ENCODE measurements around the gene PBX2. TPM values are rescaled to one million over a fixed set of nuclear protein-coding genes. Genes with fewer than 3 reads are reported as not detected.

Gene PBX2
- total and polyA plus RNA-seq, 10 of the 15 experiments (the other 5 are each of a cell fraction or from before 2014, with no cell fraction given), result 0.84 to 66.5 (median 20.6) TPM

DNA sequence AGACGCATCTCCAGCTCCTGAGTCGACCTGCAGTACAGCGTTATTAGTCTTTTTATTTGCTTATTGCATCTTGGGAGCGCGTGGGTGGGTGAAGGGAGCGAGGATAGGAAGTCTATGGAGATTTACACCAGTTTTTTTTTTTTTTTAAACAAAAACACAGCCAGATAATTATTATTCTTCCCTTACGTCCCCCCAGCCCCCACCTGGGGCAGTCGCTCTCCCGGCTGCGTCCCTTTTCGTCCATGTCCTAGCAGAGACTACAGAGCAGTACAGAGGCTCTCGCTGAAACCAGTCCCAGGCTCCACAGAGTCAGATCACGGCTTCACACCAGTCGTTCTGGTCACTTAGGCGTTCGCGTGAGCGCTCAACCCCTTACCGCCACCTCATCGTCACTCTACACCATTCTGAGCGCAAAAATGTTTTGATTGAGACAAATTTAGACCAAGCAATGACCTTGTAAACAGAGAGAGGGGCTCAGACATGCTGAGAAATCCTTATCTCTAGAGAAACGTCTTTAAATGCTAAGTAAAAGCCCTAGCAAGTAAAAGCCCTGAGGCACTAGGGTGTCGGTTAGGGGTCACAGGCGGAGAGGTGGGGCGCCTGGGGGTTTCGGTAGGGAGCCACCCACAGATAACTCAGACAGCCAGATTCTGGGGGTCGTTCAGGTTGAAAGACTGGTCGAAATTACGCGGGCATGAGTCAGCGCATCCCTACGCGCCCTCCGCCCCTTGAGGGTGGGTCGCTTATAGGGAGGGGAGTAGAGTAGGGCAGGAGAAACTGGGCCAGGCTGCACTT is 37.0 kb downstream of the PBX2 start:
- H3K36me3 ChIP-seq (ENCODE audit: control insufficient read depth in 2 of 2, insufficient read depth in 2 of 2, low read length in 1 of 2), result no peaks in the 10 kb centered on the region; a peak in 2 of 4 replicates
- ChIA-PET SMC1A (ENCODE audit: uncharacterized antibody, unreplicated experiment) (no interaction called here), CTCF (interaction anchor here (1.5 kb wide), 1 partner anchor 34 kb away, joined by 4 read pairs; no protein-coding TSS in a partner anchor), RAD21 (ENCODE audit: unreplicated experiment) (interaction anchor here (1.2 kb wide), 1 partner anchor 38 kb away, joined by 3 read pairs; the partner anchor contains the start of gene PBX2), POLR2A (interaction anchor here (0.6 to 1.0 kb wide), 3 partner anchors 22 to 1332 kb away, joined by 3 to 8 read pairs (median 4); no protein-coding TSS in a partner anchor)
- FAIRE-seq (no peak), ATAC-seq (no peak), DNase-seq (ENCODE audit: low read depth, low spot score) (no peak)
- no peaks in the 10 kb centered on the region; the same call in 2 of the 3 replicates for H3K9me3 ChIP-seq (replicated peaks; ENCODE audit: control insufficient read depth, insufficient read depth, low read length)
- H3K79me2 ChIP-seq (ENCODE audit: control insufficient read depth, insufficient read depth, low read length), result no peaks in the 10 kb centered on the region
- no peak overlapping the region for H2AFZ ChIP-seq (ENCODE audit: control insufficient read depth, low read depth, low read length)
- no TSS peak for BruUV-seq (replicated peaks)
- no peak overlapping the region; the same call in 1 of the 2 replicates for H3K4me2 ChIP-seq (ENCODE audit: control insufficient read depth, insufficient read depth)
- peaks cover 7 to 8% of the 10 kb centered on the region in 2 experiments for H3K27me3 ChIP-seq (replicated peaks in 1 of 2; ENCODE audit: control insufficient read depth in 2 of 2, insufficient read depth in 2 of 2, low read length in 1 of 2)
- intact Hi-C loops (cut with micrococcal nuclease; ENCODE audit: unreplicated experiment), result loop anchor here (10.0 kb wide), 1 partner anchor 108 kb away; no protein-coding TSS in a partner anchor
- 31% methylated on average over 35 of the region's 35 CpGs for WGBS (ENCODE audit: insufficient coverage, insufficient replicate concordance, low lambda C conversion rate, missing lambda C conversion rate)
- H4K20me1 ChIP-seq (ENCODE audit: control insufficient read depth, insufficient read depth), result no peaks in the 10 kb centered on the region
- no peak overlapping the region for H3K4me3 ChIP-seq
- no peak overlapping the region for H3K9ac ChIP-seq (ENCODE audit: control insufficient read depth, insufficient read depth, low read length)
- H3K27ac ChIP-seq (ENCODE audit: control insufficient read depth, insufficient read depth), result no peak overlapping the region
- in situ Hi-C loops (cut with MboI), result no loop called here
- peaks cover 3% of the 10 kb centered on the region; the same call in 1 of the 2 replicates for H3K4me1 ChIP-seq (ENCODE audit: control insufficient read depth, insufficient read depth, low read length)
- TF ChIP-seq TARDBP (IDR thresholded peaks at IDR 0.05; ENCODE audit: borderline replicate concordance) (no peak), YBX1 (IDR thresholded peaks at IDR 0.05) (no peak), BCL11A (IDR thresholded peaks at IDR 0.05; ENCODE audit: low read depth, low read length) (no peak), IRF4 (IDR thresholded peaks at IDR 0.05; ENCODE audit: low read depth, low read length) (no peak), BMI1 (IDR thresholded peaks at IDR 0.05; ENCODE audit: borderline replicate concordance) (no peak), STAT3 (IDR thresholded peaks at IDR 0.05; ENCODE audit: low read depth, low read length) (no peak), SP1 (IDR thresholded peaks at IDR 0.05; ENCODE audit: low read depth, low read length) (no peak), EP300 (IDR thresholded peaks at IDR 0.05; ENCODE audit: borderline replicate concordance in 1 of 2, control insufficient read depth in 1 of 2, low read depth in 2 of 2, low read length in 2 of 2) (no peak), TCF12 (IDR thresholded peaks at IDR 0.05; ENCODE audit: low read depth, low read length) (no peak), NR2F1 (conservative IDR thresholded peaks at IDR 0.05) (no peak), YY1 (IDR thresholded peaks at IDR 0.05; ENCODE audit: low read depth, low read length) (no peak), NFYA (IDR thresholded peaks at IDR 0.05; ENCODE audit: borderline replicate concordance, low read depth, low read length) (no peak), MTA3 (IDR thresholded peaks at IDR 0.05; ENCODE audit: borderline replicate concordance, low read length) (no peak), ZZZ3 (IDR thresholded peaks at IDR 0.05; ENCODE audit: control insufficient read depth, insufficient read length, low read depth) (no peak), IKZF2 (IDR thresholded peaks at IDR 0.05) (no peak), SMARCA5 (IDR thresholded peaks at IDR 0.05) (no peak), POLR2A (IDR thresholded peaks at IDR 0.05; ENCODE audit: low read depth, low read length) (no peak), RAD51 (IDR thresholded peaks at IDR 0.05) (no peak)
- TF ChIP-seq, protein P1, sequence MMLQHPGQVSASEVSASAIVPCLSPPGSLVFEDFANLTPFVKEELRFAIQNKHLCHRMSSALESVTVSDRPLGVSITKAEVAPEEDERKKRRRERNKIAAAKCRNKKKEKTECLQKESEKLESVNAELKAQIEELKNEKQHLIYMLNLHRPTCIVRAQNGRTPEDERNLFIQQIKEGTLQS (IDR thresholded peaks at IDR 0.05; ENCODE audit: borderline replicate concordance, extremely low read depth, low read depth, low read length), result no peak
- TF ChIP-seq, protein P2, sequence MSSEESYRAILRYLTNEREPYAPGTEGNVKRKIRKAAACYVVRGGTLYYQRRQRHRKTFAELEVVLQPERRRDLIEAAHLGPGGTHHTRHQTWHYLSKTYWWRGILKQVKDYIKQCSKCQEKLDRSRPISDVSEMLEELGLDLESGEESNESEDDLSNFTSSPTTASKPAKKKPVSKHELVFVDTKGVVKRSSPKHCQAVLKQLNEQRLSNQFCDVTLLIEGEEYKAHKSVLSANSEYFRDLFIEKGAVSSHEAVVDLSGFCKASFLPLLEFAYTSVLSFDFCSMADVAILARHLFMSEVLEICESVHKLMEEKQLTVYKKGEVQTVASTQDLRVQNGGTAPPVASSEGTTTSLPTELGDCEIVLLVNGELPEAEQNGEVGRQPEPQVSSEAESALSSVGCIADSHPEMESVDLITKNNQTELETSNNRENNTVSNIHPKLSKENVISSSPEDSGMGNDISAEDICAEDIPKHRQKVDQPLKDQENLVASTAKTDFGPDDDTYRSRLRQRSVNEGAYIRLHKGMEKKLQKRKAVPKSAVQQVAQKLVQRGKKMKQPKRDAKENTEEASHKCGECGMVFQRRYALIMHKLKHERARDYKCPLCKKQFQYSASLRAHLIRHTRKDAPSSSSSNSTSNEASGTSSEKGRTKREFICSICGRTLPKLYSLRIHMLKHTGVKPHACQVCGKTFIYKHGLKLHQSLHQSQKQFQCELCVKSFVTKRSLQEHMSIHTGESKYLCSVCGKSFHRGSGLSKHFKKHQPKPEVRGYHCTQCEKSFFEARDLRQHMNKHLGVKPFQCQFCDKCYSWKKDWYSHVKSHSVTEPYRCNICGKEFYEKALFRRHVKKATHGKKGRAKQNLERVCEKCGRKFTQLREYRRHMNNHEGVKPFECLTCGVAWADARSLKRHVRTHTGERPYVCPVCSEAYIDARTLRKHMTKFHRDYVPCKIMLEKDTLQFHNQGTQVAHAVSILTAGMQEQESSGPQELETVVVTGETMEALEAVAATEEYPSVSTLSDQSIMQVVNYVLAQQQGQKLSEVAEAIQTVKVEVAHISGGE (CRISPR knock-in tag; IDR thresholded peaks at IDR 0.05), result no peak
